A549 (cell line): ENCODE results near the gene CDC37L1.

Experiments
- JUN ChIP-seq, 2 experiments: fragments of >200 bp; sonication (Bioruptor Twin); formaldehyde crosslinking; IDR thresholded peaks; 2 replicates in 1 of 2; 3 replicates in 1 of 2; pipeline ENCODE4 v1.6.1; 2016 to 2017
- TF ChIP-seq, protein P1 (sequence below): IDR thresholded peaks from 2 replicates; pipeline ENCODE4 v1.6.1; 2012

DNA sequence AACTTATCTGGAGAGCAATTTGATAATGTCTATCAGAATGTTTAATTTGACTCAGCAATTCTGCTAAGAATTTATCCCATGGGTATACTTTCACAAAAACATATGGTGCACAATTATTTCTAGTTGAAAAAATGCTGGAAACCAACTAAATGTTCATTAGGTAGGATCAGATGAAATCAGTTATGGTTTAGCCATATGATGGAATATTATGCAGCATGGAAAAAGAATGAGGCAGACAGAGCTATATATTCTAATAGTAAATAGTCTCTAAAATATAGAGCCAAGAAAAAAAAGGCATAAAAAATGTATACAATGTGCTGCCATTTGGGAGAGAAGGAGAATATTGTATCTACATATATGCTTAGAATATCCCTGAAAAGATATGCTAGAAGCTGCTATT, 9.5 kb upstream of the CDC37L1 start:
- TF ChIP-seq JUN (IDR thresholded peaks at IDR 0.05): no peak
- TF ChIP-seq, protein P1, sequence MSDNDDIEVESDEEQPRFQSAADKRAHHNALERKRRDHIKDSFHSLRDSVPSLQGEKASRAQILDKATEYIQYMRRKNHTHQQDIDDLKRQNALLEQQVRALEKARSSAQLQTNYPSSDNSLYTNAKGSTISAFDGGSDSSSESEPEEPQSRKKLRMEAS: no peak
